GM19438 (cell line): ENCODE measurements around the gene OR5B12.
"Not testable (repeated sequence)": the region's sequence is repeated elsewhere in the genome, so short reads cannot be mapped to it uniquely, and the experiment has no call there.

Source experiments
- ATAC-seq: cut with Tn5 transposase; IDR thresholded peaks from one replicate; pipeline ENCODE4 v1.9.1; 2021; ENCODE audit warnings: low read depth; ENCODE audit not compliant: unreplicated experiment

OR5B12 gene

DNA sequence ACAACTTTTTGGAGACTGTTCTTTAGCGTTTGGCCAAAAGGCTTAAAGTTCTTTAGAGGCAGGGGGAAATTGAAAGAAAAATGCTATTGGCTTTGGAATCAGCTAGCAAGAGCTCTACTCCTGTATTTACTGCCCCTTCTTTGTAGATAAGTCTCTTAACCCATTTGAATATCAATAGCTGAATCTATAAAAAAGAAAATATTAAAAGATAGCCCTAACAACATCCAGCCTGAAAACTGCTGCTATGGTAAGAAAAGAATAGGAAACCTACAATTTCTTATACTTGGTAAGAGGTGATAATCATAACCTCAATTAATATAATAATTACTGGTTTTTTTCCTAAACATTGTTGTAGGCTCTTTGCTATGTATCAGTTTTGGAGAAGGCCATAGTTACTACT is at the start of gene OR5B12:
Gene OR5B12, minus strand, starts transcription at position 101 of the 400 bp plus-strand sequence. CDS start 2,085 bp downstream, outside the sequence.
- no peak for ATAC-seq

DNA sequence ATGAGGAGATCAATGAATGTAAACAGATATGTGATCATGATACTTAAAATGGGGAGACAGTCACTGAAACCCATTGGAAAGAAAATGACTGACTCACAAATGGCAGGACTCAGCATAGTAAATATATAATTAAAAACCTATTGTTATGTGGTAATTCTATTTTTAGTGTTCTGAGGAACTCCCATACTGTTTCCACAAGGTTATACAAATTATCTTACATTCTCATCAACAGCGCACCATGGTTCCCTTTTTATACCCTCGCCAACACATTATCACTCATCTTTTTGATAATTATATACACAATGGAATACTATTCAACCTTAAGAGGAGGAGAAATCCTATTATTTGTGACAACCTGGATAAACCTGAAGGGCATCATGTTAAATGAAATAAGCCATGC is 48.8 kb upstream of the OR5B12 start:
- ATAC-seq = no peak

DNA sequence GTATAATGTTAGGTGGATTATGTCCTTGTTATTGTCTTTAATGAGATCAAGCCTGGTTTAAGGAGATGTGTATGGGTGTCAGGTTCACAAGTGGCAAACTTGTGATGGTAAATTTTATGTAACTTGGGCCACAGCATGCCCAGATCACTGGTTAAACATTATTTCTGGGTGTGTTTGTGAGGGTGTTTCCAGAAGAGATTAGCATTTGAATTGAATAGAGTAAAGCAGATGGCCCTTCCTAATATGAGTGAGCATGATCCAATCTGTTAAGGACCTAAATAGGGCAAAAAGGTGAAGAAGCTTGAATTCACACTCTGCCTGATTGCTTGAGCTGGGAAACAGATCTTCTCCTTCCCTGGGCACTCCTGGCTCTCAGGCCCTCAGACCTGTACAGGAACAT is 45.1 kb upstream of the OR5B12 start:
- no peak for ATAC-seq

DNA sequence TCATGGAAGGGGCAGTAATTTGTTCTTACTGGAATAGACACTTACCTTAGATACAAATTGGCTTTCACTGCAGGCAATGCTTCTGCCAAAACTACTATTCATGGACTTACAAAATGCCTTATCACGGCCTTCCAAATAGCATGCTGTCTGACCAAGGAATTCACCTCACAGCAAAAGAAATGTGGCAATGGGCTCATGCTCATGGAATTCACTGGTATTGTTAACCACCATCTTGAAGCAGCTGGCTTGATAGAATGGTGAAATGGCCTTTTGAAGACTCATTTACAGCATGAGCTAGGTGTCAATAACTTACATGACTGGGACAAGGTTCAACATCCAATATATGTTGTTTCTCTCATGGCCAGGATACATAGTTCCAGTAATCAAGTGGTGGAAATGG is 43.9 kb upstream of the OR5B12 start:
- ATAC-seq = no peak

DNA sequence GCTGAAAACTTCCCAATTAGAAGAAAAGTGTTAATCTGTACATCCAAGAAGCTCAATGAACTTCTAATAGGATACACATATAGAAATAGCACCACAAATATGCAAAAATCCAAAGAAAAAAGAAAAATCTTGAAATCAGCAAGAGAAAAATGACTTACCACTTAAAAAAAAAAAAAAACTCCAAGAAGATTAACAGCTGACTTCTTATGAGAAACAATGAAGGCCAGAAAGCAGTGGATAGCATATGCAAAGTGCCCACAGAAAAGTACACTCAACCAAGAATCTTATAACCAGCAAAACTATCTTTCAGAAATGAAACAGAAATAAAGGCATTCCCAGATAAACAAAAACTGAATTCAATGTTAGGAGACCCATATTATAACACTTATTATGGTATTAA is 29.9 kb upstream of the OR5B12 start:
- no peak for ATAC-seq

DNA sequence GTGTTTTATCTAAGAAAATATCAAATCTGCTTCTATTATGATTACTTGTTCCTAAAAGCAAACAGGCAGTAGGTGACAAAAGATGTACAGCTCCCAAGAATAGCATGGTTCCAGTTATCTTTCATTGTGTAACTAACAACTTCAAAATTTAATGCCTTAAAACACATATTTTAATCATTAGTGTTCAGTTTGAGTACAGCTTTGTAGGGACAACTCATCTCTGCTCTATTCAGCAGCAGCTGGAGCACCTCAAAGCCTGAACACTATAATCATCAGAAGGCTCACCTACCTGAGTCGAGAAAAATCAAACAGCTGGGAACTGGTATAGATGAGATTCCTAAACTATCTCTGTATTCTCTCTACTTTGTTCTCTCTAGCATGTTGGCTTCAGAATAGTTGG is 24.3 kb upstream of the OR5B12 start:
- no peak for ATAC-seq

DNA sequence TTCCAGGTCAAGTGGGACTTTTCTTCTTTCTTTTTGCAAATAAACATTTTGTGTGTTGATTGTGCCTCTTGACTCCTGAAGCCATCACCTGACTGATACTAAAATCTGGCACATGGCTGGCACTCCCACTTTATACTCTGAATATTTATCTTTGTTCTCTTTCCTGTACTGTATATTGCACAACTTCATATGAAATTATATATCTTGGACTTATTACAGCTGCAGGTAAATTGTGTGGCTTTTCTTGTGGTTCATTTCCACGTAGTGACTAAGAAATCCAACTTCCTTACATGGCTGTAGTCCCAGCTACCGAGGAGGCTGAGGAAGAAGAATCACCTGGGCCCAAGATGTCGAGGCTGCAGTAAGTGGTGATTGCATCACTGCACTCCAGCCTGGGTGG is 23.7 kb upstream of the OR5B12 start:
- ATAC-seq = no peak

DNA sequence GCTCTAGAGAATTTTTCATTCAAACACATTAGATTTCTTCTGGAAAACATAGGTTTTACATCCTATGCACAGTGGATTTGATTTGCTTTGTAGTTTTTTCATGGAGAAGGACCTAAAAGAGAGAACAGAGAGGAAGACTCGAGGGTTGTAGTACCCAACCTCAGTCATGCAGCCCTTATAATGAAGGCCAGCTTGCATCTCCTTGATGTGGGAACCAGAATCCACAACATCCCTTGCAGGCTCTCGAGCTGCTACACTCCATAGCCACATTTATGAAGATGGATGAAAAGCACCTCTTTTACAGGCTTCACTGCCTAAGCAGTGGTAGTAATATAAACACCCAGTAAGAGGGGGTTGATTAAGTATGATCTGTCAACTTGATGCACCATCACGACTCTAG is 9.5 kb upstream of the OR5B12 start:
- ATAC-seq = no peak

DNA sequence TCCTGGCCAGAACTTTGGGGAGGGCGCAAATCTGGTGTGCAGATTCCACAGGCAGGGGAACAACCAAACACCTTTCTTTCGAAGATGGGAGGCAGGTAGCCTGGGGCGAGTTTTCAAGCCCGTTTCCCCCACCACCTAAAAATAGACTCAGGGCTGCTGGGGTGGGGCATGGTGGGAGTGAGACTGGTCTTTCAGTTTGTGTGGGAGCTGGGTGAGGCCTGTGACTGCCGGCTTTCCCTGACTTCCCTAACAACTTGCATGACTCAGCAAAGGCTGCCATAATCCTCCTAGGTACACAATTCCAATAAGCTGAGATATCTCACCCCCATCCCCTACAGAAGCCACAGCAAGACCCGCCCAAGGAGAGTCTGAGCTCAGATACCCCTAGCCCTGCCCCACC is 4.3 kb upstream of the OR5B12 start:
- no peak for ATAC-seq

DNA sequence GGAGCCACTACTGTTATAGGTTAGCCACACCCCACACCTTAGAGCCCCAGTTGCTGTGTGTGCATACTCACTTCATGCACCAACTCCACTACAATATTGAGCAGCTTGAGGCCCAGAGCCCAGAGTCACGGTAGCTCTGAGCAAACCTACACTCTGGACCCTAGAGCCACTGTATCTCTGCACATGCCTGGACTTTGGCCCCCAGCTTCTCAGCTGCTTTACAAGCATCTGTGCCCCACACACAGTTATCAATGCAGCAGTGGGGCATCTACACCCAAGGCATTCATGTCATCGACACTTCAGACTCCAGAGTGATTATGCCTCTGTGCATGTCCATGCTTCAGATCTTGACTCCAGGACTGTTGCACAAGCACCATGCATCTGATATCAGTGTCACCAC is 2.3 kb upstream of the OR5B12 start:
- no peak for ATAC-seq

DNA sequence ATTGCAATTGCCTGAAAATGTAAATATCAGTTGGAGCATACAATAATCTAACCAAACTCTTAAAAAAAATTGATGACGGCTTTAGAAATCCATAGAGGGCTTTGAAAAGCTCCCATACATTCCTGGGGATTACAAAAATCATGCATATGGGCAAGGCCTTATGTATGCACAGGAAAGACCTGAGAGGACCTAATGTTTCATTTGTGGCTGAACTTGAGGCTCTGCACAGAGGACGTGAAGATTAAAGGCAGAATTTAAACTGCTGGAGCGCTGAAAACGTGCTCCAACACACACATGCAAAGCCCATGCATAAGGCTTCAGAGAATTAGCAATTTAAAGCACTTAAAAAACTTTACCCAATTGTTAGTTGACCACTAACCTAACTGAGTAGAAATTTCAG is 3.5 kb downstream of the OR5B12 start:
- ATAC-seq = no peak

DNA sequence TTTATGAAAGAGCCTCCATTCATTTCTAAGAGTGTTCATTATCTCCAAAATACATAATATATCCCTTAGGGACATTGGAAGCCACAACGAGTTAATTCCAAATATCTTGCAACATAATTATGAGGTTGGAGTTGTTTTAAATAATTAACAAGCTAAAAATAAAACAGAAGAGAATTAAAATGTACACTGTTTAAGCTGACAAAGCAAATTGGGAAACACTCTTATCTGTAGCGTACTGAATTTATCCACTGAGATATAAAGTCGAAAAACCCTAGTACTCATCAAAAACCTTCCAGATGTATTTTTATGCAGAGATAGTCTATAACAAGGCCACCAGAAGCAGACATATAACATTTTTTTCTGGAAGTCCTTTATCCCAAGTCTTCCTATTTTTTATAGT is 7.8 kb downstream of the OR5B12 start:
- no peak for ATAC-seq

DNA sequence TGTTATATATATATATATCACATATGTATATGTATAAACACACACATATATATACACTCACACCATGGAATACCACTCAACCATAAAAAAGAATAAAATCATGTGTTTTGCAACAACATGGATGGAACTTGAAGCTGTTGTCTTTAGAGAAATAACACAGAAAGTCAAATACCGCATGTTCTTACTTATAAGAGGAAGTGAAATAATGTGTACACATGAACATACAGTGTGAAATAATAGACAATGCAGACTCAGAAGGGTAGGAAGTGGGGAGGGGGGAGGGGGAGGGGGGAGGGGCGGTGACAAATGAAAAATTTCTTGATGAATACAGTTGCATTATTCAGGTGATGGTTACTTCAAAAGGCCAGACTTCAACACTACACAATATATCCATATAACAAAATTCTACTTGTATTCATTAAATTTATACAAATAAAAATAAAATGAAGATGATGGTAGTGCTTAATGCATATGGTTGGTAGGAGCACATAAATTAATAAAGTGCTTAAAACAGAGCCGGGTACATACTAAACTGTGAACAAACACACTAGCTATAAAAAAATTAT is 8.3 kb downstream of the OR5B12 start:
- ATAC-seq = no peak

DNA sequence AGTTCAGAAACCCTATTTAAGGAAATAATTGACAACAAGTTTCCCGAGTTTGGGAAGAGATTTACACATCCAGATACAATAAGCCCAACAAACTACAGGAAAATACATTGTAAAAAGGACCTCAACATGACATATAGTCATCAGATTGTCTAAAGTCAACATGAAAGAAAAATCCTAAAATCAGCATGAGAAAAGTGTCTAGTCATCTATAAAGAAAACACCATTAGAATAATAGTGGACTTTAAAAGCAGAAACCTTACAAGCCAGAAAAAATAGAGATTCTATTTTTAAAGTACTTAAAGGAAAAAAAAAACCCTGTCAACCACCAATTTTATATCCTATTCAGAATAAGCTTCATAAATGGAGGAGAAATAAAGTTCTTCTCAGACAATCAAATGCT is 12.8 kb downstream of the OR5B12 start:
- ATAC-seq = no peak

DNA sequence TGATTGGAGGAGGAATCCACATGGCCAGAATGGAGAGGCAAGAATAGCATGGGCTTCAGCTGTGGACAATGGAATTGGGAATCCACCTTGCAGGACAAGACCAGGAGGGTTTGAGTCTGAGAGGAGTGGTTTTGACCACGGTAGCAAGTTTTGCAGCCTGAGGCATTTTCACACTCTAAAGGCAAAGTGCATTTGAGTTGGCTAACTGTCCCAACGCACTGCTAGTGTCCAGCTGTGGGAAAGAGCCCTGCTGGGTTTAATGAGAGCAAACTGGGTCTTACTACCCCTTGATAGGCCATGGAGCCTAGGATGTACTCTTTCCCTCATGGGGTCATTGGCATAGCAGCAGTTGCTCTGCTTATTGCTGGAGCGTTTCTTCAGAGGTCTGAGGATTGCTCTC is 14.0 kb downstream of the OR5B12 start, which contains the start of gene OR5B2:
Gene OR5B2, minus strand, starts transcription at position 101 of the 400 bp plus-strand sequence. CDS start 4,860 bp downstream, outside the sequence.
- no peak for ATAC-seq

DNA sequence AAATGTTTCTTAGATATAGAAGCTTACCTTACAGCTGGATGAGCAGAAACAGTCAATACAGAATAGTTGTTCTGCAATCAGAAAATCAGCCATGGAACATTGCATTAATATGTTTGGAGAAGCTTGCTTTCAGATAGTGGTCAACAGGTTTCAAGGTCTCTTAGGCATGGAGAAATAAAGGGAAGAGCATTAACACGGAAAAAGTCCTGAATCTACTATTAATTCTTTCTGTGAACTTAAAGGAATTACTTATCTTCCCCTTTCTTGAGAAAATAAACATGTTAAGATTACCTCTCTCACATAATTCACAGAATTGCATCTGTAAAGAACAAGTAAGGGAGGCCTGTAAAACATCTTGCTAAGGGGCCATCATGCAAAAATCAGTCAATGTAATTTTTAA is 35.3 kb downstream of the OR5B12 start, which contains the start of gene OR5B3:
Gene OR5B3, minus strand, starts transcription at position 101 of the 400 bp plus-strand sequence. CDS start 3,465 bp downstream, outside the sequence.
- no peak for ATAC-seq

DNA sequence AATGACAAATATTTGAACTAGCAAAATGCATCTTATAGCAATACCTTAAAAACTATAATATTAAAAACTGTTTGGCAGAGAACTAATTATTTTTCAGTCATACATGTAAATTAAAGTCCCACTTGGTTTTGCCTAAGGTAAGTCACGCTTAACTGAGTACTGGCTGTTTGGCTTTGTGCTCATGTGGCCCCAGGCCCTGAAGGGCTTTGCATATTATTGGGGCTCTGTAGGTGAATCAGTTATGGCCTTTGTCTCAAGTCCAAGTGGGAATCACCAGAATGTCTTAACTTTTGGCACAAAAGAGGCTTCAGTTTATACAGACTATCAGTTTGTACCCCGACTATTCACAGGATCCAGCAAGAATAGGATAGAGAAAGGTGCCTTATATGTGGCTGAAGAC is 42.4 kb downstream of the OR5B12 start:
- not testable (repeated sequence) for ATAC-seq

DNA sequence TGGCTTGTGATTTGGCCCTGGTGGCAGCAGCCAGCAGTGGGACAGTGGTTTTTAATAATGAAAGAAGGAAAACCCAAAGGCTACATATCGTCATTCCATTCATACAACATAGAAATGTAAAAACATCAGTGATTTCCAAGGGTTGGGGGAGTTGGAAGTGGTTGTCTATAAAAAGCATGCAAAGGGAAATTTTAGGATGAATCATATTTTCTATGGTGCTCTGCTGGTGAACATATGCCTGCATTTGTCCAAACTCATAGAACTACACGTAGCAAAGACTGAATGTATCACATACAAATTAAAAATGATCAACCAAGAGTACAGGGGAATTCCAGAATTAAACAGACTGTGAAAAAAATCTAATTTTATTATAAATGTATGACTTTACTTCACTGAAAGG is 46.5 kb downstream of the OR5B12 start:
- no peak for ATAC-seq

DNA sequence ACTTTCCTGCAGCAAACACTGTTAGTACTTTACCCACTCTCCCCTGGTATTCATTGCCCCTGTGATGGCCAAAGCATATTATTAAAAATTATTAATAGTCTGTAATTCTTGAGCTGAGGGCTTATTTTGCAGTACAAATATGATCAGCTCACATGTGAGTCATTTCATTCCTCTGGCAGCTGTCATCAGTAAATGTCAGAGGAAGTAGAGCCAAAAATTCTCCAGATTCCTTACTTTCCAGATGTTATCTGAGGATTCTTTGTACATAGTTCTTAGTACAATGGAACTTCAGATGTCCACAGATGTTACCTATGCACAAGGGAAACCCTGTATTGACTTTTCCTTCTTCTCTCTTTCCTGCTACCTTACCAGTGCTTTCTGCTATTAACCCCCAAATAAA is 47.8 kb downstream of the OR5B12 start:
- no peak for ATAC-seq

DNA sequence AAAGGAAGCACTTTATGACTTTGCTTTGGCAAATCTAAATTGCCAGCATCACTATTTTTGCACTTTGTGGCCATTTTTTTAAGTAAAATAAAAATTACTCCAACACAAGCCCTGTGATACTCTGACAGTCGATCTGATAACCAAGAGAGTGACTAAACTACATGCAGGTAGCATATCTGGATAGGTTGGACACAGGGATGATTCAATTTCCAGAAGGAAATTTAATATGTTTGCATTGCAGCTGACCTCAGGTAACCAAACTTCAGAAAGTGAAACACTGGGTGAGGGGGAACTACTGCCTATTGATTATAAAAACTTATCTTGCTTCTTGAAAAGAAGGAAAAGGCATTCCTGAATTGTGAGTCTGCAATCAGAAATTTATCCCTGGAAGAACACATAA is 49.3 kb downstream of the OR5B12 start:
- ATAC-seq = no peak

DNA sequence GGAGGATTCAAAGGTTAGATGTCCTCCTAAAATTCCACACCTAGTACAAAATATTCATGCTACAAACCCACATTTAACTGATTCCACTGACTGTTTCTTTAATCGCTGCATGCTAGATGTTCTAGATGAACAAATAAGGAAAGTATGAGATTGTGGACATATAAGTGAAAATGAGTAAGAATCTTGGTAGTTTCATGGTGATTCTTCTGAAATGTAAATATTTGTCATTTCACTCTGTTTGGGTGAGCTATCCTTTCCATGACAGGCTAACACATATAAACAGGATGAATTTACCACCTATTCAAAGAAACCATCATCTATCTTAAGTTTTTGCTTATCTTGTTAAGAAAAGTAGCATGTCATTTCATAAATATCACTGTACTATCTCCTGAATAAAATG is 50.2 kb downstream of the OR5B12 start:
- no peak for ATAC-seq

DNA sequence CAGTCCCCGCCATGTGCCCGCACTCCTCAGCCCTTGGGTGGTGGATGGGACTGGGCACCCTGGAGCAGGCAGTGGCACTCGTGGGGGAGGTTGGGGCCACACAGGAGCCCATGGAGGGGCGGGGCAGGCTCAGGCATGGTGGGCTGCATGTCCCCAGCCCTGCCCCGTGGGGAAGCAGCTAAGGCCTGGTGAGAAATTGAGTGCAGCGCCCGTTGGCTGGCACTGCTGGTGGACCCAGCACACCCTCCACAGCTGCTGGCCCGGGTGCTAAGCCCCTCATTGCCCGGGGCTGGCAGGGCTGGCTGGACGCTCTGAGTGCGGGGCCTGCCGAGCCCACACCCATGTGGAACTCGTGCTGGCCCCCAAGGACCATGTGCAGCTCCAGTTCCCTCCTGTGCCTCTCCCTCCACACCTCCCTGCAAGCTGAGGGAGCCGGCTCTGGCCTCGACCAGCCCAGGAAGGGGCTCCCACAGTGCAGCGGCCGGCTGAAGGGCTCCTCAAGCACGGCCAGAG is 51.4 kb downstream of the OR5B12 start:
- ATAC-seq = no peak
